22Rv1 (cell line): Measurements from ENCODE around the gene FABP3.
A peak's percentile ranks its signal among the peaks of the same experiment; 100 is the strongest.

ENCODE experiments used
- H3K27ac ChIP-seq: fragments of 450-650 bp; 2 replicates; pipeline ENCODE4 v1.5.1; 2017
- ZFX ChIP-seq: fragments of 450-650 bp; IDR thresholded peaks from 2 replicates; pipeline ENCODE4 v1.6.1; 2017; ENCODE audit warnings: antibody characterized with exemption, borderline replicate concordance
- TF ChIP-seq, protein P1 (sequence below): fragments of 450-650 bp; IDR thresholded peaks from 2 replicates; pipeline ENCODE4 v1.5.1; 2017; ENCODE audit warnings: mild to moderate bottlenecking

The FABP3 gene

DNA sequence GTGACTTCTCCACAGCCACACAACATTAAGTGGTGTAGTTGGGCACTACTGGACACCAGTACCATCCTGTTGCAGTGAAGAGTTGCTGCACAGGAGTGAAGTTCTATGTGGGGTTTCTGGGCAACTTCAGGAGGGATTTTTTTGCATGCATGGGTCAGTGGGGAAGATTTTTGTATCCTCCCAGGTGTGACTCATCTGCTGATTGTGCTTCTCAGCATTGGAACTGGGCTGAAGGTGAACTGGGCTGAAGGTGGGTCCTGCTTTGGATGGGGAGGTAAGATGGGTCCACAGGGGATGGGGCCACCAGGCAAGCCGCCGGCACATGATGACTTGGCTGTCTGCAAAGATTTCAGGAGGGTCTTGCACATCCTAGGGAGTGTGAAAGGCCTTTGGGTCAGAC is 42.8 kb upstream of the FABP3 start:
- H3K27ac ChIP-seq = no peak overlapping the region

DNA sequence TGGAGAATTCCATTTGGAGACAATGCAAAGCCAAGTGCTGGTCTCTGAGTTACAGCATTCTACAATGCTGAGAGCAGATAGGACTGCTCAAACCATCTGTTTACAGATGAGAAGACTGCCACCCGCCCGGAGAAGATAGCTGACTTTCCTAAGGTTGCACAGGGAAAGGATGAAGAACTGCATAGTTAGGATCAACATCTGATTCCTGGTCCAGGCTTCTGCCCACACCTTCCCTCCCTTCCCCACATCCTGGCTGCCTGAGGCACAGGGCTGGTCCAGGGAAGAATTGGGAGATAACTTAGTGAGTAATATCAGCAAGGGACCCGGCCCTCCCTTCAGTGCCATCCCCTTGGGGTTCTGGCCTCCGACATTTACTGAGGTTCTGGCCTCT is 42.1 kb upstream of the FABP3 start:
- no peak overlapping the region for H3K27ac ChIP-seq
- TF ChIP-seq, protein P1, sequence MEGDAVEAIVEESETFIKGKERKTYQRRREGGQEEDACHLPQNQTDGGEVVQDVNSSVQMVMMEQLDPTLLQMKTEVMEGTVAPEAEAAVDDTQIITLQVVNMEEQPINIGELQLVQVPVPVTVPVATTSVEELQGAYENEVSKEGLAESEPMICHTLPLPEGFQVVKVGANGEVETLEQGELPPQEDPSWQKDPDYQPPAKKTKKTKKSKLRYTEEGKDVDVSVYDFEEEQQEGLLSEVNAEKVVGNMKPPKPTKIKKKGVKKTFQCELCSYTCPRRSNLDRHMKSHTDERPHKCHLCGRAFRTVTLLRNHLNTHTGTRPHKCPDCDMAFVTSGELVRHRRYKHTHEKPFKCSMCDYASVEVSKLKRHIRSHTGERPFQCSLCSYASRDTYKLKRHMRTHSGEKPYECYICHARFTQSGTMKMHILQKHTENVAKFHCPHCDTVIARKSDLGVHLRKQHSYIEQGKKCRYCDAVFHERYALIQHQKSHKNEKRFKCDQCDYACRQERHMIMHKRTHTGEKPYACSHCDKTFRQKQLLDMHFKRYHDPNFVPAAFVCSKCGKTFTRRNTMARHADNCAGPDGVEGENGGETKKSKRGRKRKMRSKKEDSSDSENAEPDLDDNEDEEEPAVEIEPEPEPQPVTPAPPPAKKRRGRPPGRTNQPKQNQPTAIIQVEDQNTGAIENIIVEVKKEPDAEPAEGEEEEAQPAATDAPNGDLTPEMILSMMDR = no peak
- no peak for TF ChIP-seq ZFX

More for the DNA sequence above, 42.8 kb upstream of the FABP3 start:
- TF ChIP-seq, protein P1 = no peak
- TF ChIP-seq ZFX = no peak

DNA sequence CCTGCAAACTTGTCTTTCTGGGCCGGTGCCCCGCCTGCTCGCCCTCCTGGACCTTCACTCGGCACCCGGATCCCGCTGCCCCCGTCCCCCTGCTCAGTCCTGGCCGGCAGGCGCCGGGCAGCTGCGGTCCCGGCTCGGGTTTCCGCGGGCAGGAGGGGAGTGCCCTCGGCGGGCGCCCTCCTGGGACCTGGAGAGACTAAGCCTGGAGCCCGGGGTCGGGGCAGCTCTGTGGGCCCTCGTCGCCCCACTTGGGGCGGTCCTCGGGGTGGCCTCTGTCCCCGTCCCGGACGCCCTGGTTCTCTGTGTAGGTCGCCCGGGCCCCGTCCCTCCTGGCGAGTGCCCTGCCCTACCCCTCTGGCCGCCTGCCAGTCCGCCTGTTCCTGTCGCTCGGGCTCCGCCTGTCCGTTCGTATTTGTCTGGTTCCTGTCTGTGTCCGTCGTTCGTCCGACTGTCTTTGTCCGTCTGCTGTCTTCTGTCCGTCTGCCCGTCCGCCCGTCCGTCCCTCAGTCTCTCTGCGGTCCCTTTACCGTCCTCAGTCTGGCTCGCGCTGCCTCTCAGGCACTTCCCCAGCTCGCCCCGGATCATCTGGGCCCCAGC is 40.6 kb upstream of the FABP3 start:
- peak overlapping the region; percentile 71 for H3K27ac ChIP-seq

DNA sequence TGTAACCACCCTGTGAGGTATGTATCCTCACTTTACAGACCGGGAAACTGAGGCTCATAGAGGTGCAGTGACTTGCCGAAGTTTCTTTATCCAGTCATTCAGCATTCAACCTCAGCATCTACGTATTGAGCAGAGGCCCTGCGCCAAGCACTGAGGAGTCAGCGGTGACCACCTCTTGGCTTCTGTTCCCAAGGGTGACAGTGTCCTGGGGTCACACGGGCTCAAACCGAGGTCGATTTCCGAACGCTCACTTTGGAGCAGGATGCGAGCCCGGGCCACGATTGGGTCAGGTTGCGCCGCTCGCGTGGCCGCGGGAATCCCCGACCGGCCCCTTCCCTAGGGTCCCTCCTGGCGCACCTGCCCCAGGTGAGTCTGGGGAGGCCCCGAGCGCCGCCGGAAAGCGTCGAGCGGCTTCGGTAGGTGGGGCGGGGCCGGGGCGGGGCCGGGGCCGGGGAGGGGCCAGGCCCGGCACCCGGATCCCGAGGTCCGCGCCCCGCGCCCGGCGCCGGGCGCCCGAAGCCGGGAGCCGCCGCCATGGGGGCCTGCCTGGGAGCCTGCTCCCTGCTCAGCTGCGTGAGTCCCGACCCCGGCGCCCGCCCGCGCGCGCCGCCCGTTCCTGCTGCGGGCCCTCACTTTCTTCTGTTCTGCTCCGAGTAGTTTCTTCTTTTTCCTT is 40.0 kb upstream of the FABP3 start, which contains the start of gene SERINC2:
SERINC2 (plus strand) TSS at position 482 of the 673 bp plus-strand sequence; CDS start at position 535, 53 bp downstream.
- no peak for TF ChIP-seq ZFX
- TF ChIP-seq, protein P1 = no peak
- H3K27ac ChIP-seq = peak within 1 kb of the TSS; percentile 71

More for the DNA sequence above, 40.6 kb upstream of the FABP3 start:
- TF ChIP-seq, protein P1 = no peak
- no peak for TF ChIP-seq ZFX

DNA sequence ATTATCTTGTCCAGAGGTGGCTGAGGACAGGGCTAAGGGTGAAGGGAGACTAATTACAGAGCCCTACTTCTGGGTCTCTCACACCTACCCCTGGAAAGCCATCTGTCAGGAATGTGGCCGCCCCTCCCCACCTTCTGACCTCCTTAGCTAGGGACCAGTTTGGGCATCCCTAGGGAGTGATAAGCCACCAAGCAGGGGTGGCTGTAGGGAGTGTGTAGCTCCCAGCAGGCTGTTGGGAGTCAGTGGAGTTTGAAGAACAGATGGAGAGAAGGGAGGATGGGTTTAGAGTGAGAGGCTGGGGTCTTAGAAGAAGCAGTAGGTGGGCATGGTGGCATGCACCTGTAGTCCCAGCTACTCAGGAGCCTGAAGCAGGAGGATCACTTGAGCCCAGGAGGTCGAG is 39.3 kb upstream of the FABP3 start:
- H3K27ac ChIP-seq = no peak overlapping the region
- TF ChIP-seq, protein P1 = no peak
- TF ChIP-seq ZFX = no peak

DNA sequence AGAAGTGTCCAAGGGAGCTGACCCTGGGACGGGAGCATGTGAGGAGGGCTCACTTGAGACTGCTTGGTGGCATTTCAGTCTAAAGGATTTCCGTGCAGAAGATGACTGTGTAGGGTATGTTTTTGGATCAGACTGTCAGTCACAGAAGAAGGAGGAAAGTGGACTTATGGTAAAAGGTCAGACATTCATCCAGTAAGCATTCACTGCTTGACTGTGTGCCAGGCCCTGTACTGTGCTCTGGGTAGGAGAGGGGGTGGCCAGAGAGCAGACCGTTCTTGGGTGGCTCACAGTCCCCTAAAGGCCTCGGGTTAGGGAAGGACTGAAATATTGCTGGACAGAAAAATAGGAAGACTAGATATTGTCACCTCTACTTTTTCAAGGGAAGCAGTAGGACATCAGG is 38.0 kb upstream of the FABP3 start:
- no peak for TF ChIP-seq ZFX
- TF ChIP-seq, protein P1 = no peak
- no peak overlapping the region for H3K27ac ChIP-seq
